GM12874 (cell line): ENCODE results near the gene TAF1A.

Experiments
- CTCF ChIP-seq: IDR thresholded peaks from 2 replicates; pipeline ENCODE4 v1.5.1; 2011; ENCODE audit warnings: low read depth, mild to moderate bottlenecking, control low read depth, low read length, moderate library complexity; ENCODE audit not compliant: insufficient read depth

The TAF1A gene

DNA sequence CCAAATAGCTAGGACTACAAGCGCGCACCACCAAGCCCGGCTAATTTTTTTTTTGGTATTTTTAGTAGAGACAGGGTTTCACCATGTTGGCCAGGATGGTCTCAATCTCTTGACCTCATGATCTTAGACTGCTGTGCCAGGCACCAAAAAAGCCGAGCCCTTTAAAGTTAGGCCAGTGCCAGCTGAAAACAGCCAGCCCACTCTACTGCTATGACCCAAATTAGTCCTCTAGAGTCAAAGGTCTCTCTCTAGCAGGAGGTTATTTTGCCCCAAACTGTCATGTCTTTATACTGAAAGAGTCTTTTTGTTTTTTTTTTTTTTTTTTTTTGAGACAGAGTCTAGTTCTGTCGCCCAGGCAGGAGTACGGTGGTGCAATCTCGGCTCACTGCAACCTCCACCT is 32.2 kb downstream of the TAF1A start:
- no peak for TF ChIP-seq CTCF

DNA sequence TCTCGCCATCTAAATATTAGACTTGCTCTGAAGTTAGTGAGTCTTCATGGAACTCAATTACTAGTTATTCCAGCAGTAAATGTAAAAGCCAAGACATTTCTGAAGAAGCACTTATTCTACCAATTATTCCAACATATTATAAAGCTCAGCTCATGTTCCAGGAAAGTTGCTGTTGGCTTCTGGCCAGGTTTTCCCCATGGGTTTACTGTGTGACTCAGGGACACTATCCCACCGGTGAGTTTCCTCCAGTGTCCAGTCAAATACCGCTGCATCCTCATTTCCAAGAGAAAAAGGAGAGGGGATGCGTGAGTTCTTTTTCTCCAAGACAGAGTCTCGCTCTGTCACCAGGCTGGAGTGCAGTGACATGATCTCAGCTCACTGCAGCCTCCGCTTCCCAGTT is 32.6 kb downstream of the TAF1A start:
- TF ChIP-seq CTCF, result no peak

GRCh38 chr1:222555992-222556615 is 33.6 kb downstream of the TAF1A start:
- TF ChIP-seq CTCF, result no peak

- no peak for TF ChIP-seq CTCF
Measured at GRCh38 chr1:222554177-222554576, 35.6 kb downstream of the TAF1A start.

- TF ChIP-seq CTCF, result no peak
Measured at GRCh38 chr1:222552882-222553281, 36.9 kb downstream of the TAF1A start.

- no peak for TF ChIP-seq CTCF
Measured at GRCh38 chr1:222547944-222548671, 41.6 kb downstream of the TAF1A start, which contains the start of gene HHIPL2. Gene HHIPL2 (minus strand): TSS chr1:222548104. CDS start chr1:222548044, 60 bp downstream.

DNA sequence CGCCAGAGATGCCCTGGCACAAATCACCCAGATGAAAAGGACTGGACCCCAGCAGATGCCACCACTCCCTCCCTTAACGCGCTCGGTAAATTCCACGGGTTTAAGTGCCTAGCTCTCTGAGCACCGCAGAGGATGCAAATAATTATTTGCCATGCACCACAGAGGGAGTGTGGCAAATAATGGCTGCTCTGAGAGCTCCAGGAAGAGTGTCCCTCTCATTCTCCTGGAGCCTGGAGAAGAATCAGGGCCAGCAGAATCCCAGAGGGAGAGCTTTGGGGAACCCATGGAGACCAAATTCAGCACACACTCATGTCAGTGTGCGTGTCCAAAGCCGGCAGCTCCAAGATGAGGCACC is 42.5 kb downstream of the TAF1A start:
- TF ChIP-seq CTCF, result no peak
